ENCODE data around the gene CASP6. TPM values are rescaled to one million over a fixed set of nuclear protein-coding genes. Genes with fewer than 3 reads are reported as not detected.

The CASP6 gene
- total and polyA plus RNA-seq, 2 of the 8 experiments (the other 6 are each of a cell fraction or from before 2014, with no cell fraction given), result 29.5 to 35.1 TPM

DNA sequence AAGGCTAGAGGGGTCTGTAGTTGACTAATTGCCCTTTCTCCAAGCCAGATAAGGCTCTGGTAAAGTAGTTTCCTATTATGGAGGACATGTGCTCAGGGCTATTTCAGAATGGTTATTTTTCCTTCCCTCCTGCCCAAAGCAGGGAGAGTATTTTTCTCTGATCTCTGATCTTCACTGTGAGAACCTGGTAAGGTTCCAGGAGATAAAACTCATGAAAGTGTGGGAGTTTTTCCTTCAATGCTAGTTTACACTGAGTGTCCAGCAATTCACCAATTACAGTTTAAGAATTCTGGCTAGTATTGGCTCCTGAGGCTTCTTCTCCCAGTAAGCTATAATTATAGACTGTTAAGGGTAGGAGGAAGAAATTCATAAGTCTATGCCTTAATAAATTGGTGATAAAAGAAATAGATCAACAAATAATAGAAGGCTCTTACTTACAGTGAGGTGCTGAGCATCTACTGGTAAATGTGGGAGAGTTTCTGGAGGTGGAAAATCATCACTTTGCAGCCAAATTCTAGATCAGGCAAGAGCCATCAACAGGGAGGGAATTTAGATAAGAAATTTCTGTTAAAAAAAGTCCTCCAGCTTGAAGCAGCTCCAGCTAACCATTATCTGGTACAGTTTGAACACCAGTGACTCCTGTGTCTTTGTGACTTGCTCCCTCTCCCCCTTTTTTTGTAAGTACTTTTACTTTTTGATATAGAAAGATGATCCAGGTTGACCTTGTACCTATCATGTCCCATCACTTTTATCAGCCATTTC lies 30.9 kb downstream of the CASP6 start:
- no peaks in the 10 kb centered on the region for H3K27me3 ChIP-seq (replicated peaks in 1 of 4; ENCODE audit: control insufficient read depth in 3 of 4, extremely low read depth in 1 of 4, insufficient read depth in 3 of 4, low read length in 3 of 4)
- no peak for TF ChIP-seq KDM4A (IDR thresholded peaks at IDR 0.05; ENCODE audit: low read depth, low read length, severe bottlenecking)
- TF ChIP-seq, protein P1, sequence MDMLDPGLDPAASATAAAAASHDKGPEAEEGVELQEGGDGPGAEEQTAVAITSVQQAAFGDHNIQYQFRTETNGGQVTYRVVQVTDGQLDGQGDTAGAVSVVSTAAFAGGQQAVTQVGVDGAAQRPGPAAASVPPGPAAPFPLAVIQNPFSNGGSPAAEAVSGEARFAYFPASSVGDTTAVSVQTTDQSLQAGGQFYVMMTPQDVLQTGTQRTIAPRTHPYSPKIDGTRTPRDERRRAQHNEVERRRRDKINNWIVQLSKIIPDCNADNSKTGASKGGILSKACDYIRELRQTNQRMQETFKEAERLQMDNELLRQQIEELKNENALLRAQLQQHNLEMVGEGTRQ (IDR thresholded peaks at IDR 0.05; ENCODE audit: low read length), result no peak
- TF ChIP-seq FOSL1 (IDR thresholded peaks at IDR 0.05; ENCODE audit: insufficient read depth, low read depth, low read length), result no peak
- TF ChIP-seq HDAC6 (IDR thresholded peaks at IDR 0.05; ENCODE audit: low read depth, low read length), result no peak
- TF ChIP-seq RXRA (IDR thresholded peaks at IDR 0.05; ENCODE audit: insufficient read depth, low read depth, low read length), result no peak
- no peak for TF ChIP-seq SIX5 (IDR thresholded peaks at IDR 0.05; ENCODE audit: low read depth, low read length)
- TF ChIP-seq EP300 (IDR thresholded peaks at IDR 0.05; ENCODE audit: borderline replicate concordance in 1 of 2, low read depth in 2 of 2, low read length in 2 of 2), result no peak
- no peak for TF ChIP-seq GTF2F1 (IDR thresholded peaks at IDR 0.05; ENCODE audit: borderline replicate concordance, low read depth, low read length)
- TF ChIP-seq, protein P2, sequence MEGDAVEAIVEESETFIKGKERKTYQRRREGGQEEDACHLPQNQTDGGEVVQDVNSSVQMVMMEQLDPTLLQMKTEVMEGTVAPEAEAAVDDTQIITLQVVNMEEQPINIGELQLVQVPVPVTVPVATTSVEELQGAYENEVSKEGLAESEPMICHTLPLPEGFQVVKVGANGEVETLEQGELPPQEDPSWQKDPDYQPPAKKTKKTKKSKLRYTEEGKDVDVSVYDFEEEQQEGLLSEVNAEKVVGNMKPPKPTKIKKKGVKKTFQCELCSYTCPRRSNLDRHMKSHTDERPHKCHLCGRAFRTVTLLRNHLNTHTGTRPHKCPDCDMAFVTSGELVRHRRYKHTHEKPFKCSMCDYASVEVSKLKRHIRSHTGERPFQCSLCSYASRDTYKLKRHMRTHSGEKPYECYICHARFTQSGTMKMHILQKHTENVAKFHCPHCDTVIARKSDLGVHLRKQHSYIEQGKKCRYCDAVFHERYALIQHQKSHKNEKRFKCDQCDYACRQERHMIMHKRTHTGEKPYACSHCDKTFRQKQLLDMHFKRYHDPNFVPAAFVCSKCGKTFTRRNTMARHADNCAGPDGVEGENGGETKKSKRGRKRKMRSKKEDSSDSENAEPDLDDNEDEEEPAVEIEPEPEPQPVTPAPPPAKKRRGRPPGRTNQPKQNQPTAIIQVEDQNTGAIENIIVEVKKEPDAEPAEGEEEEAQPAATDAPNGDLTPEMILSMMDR (IDR thresholded peaks at IDR 0.05; ENCODE audit: control extremely low read depth in 1 of 3, insufficient read depth in 1 of 3, low read depth in 1 of 3, low read length in 3 of 3), result no peak

More for the DNA sequence above, 30.9 kb downstream of the CASP6 start:
- H3K79me2 ChIP-seq (ENCODE audit: control insufficient read depth in 1 of 2, insufficient read depth in 2 of 2, low read length in 2 of 2), result no peaks in the 10 kb centered on the region
- FAIRE-seq (no peak), DNase-seq (ENCODE audit: low read depth in 1 of 2, low spot score in 2 of 2) (no peak)
- no peak overlapping the region for H4K91ac ChIP-seq (replicated peaks; ENCODE audit: insufficient read length, low read length)
- H3K4me1 ChIP-seq (replicated peaks in 1 of 4; ENCODE audit: control insufficient read depth in 3 of 4, insufficient read depth in 4 of 4, low read length in 3 of 4), result no peaks in the 10 kb centered on the region
- H2AK5ac ChIP-seq (ENCODE audit: low read depth, low read length), result no peak overlapping the region
- no peak overlapping the region for H3K14ac ChIP-seq (ENCODE audit: insufficient read length)
- H2BK5ac ChIP-seq (ENCODE audit: low read depth, low read length), result no peak overlapping the region
- no peak overlapping the region for H3K4me3 ChIP-seq (ENCODE audit: extremely low read depth in 1 of 4, insufficient read depth in 2 of 4, low read depth in 3 of 4, low read length in 4 of 4)
- no peak overlapping the region for H2BK120ac ChIP-seq (replicated peaks; ENCODE audit: low read depth, low read length)
- H3K56ac ChIP-seq (replicated peaks; ENCODE audit: insufficient read length, low read depth, low read length), result no peak overlapping the region
- H3K18ac ChIP-seq (ENCODE audit: extremely low read depth, low read length), result no peak overlapping the region
- H3K36me3 ChIP-seq (ENCODE audit: control insufficient read depth in 2 of 4, insufficient read depth in 4 of 4, low read length in 3 of 4), result no peaks in the 10 kb centered on the region
- H2BK12ac ChIP-seq (ENCODE audit: low read depth, low read length), result no peak overlapping the region
- H3K9ac ChIP-seq (replicated peaks in 1 of 4; ENCODE audit: extremely low read depth in 1 of 4, low read depth in 3 of 4, low read length in 3 of 4), result no peak overlapping the region
- CTCF ChIA-PET (ENCODE audit: partially characterized antibody), result interaction anchor here (0.7 to 1.5 kb wide), 2 partner anchors 13 to 30 kb away, joined by 3 to 5 read pairs; no protein-coding TSS in a partner anchor
- H3K9me3 ChIP-seq (ENCODE audit: insufficient read depth in 2 of 2, low read depth in 1 of 2, low read length in 1 of 2), result peaks cover under 1 to 3% of the 10 kb centered on the region in 2 experiments; a peak in 1 of 4 replicates
- H3K79me1 ChIP-seq (ENCODE audit: low read depth, low read length), result no peaks in the 10 kb centered on the region
- H3K4ac ChIP-seq (replicated peaks; ENCODE audit: insufficient read length, low read depth, low read length), result no peak overlapping the region
- no peak overlapping the region for H3K27ac ChIP-seq (ENCODE audit: low read depth, low read length)
- no peaks in the 10 kb centered on the region; the same call in 1 of the 2 replicates for H3K23me2 ChIP-seq (ENCODE audit: low read depth, low read length)
- no peaks in the 10 kb centered on the region for H4K20me1 ChIP-seq (replicated peaks in 1 of 2; ENCODE audit: control insufficient read depth in 1 of 2, insufficient read depth in 2 of 2, low read length in 2 of 2)
- no peak overlapping the region for H4K5ac ChIP-seq (ENCODE audit: insufficient read length, low read depth, low read length)
- H3K4me2 ChIP-seq (ENCODE audit: insufficient read depth in 1 of 2, low read depth in 2 of 2, low read length in 2 of 2), result no peak overlapping the region
- H2BK20ac ChIP-seq (ENCODE audit: low read length), result no peak overlapping the region
- no peak overlapping the region for H4K8ac ChIP-seq (ENCODE audit: extremely low read depth, insufficient read depth, low read length)
- POLR2A ChIA-PET (ENCODE audit: partially characterized antibody), result no interaction called here
- H2AFZ ChIP-seq (ENCODE audit: low read length), result no peak overlapping the region
- H2BK15ac ChIP-seq (ENCODE audit: low read length), result no peak overlapping the region
- H3K23ac ChIP-seq (ENCODE audit: insufficient read length), result no peak overlapping the region
